ENCODE measurements around the gene INO80B. TPM values are rescaled to one million over a fixed set of nuclear protein-coding genes. Genes with fewer than 3 reads are reported as not detected.
"Not testable (repeated sequence)": the region's sequence is repeated elsewhere in the genome, so short reads cannot be mapped to it uniquely, and the experiment has no call there.

Gene INO80B
- polyA plus RNA-seq, 1 donor (not counting 4 experiments of a cell fraction or from before 2014, with no cell fraction given), result 18.8 TPM

DNA sequence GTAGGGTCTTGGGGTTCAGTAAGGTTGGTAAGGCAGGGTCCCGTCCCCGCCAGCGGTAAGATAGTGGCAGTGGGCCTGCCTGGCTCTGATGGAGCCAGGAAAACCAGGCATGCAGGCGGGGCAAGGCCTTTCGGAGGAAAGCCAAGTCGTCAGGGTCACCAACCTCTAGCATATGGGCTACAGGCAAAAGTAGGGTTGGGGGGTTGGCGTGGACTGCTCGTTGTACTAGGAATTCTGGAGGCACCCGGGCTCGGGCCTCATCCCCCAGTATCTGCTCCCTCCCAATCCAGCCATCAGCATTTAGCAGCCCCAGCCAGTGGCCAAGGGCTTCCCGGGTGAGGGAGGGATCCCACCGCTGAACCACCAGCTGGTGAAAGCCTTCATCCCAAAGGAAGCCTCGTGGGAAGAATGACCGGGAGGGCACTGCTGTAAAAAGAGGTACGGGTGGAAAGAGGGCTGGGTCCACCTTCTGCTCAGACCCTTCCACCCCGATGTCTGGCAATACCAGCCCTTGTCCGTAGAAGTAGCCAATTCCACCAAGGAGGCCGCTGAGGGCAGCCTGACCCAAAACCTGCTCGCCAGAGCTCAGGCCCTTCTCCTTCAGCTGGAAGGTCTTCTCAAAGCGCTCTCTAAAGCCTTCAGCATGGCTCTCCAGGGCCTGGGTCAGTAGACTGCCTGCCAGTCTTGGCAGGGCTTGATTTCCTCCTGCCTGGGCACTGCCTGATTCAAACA is 7.3 kb downstream of the INO80B start:
- H3K79me2 ChIP-seq (ENCODE audit: control insufficient read depth, insufficient read depth, low read length), result peaks cover 26% of the 10 kb centered on the region
- no peak overlapping the region for H3K4me2 ChIP-seq (ENCODE audit: control insufficient read depth, extremely low read depth, insufficient read depth, low read depth, low read length)
- no peak for TF ChIP-seq EZH2 (IDR thresholded peaks at IDR 0.05; ENCODE audit: low read length)
- H3K9me1 ChIP-seq (ENCODE audit: control insufficient read depth, extremely low read depth, insufficient read depth, low read length), result no peaks in the 10 kb centered on the region
- DNase-seq (ENCODE audit: low read depth, low spot score) (no peak), FAIRE-seq (no peak)
- H3K4me3 ChIP-seq (ENCODE audit: control insufficient read depth in 2 of 3, extremely low read depth in 1 of 3, insufficient read depth in 2 of 3, low read depth in 1 of 3, low read length in 3 of 3), result no peak overlapping the region
- no peak overlapping the region for H3K9ac ChIP-seq (ENCODE audit: control insufficient read depth, extremely low read depth, insufficient read depth, low read length)
- H2AFZ ChIP-seq (ENCODE audit: control insufficient read depth, low read length), result no peak overlapping the region
- peaks cover 12 to 25% of the 10 kb centered on the region in 2 experiments for H3K36me3 ChIP-seq (ENCODE audit: control insufficient read depth in 2 of 2, extremely low read depth in 1 of 2, insufficient read depth in 2 of 2, low read length in 2 of 2)
- H3K27me3 ChIP-seq (ENCODE audit: control insufficient read depth, extremely low read depth, insufficient read depth, low read length), result no peaks in the 10 kb centered on the region
- H3K4me1 ChIP-seq (ENCODE audit: control insufficient read depth, extremely low read depth, insufficient read depth, low read length), result no peaks in the 10 kb centered on the region
- dilution Hi-C loops (cut with MboI; ENCODE audit: extremely low pct_ligation_motif_present, low sequenced_read_pairs), result no loop called here
- no peaks in the 10 kb centered on the region for H3K9me3 ChIP-seq (ENCODE audit: control insufficient read depth, low read depth, low read length)
- no peak overlapping the region for H3K27ac ChIP-seq (ENCODE audit: control insufficient read depth, insufficient read depth, low read length)
- H4K20me1 ChIP-seq (ENCODE audit: control insufficient read depth, extremely low read depth, insufficient read depth, low read length), result no peaks in the 10 kb centered on the region

DNA sequence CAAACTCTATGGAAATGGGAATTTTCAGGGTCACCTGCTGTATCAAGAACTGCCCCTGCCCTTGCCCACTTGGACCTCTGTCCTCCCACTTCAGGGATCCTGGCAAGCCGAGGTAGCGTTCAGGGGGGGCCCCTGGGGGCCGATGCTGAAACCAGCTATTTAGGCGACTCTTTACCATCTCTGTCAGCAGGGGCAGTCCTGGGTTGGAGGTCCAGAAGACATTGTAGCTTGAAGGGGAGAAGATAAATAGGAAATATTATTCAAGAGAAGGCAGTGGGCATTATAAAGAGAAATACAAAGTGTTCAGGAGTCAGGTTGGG is 7.9 kb downstream of the INO80B start:
- Histone ChIP-seq H3K79me2 (ENCODE audit: control insufficient read depth, insufficient read depth, low read length) (peaks cover 26% of the 10 kb centered on the region), H3K9me3 (ENCODE audit: control insufficient read depth, low read depth, low read length) (no peaks in the 10 kb centered on the region), H3K4me3 (ENCODE audit: control insufficient read depth in 2 of 3, extremely low read depth in 1 of 3, insufficient read depth in 2 of 3, low read depth in 1 of 3, low read length in 3 of 3) (no peak overlapping the region), H4K20me1 (ENCODE audit: control insufficient read depth, extremely low read depth, insufficient read depth, low read length) (no peaks in the 10 kb centered on the region), H3K27me3 (ENCODE audit: control insufficient read depth, extremely low read depth, insufficient read depth, low read length) (no peaks in the 10 kb centered on the region), H3K4me2 (ENCODE audit: control insufficient read depth, extremely low read depth, insufficient read depth, low read depth, low read length) (no peak overlapping the region), H3K36me3 (ENCODE audit: control insufficient read depth in 2 of 2, extremely low read depth in 1 of 2, insufficient read depth in 2 of 2, low read length in 2 of 2) (peaks cover 12 to 25% of the 10 kb centered on the region in 2 experiments), H3K9ac (ENCODE audit: control insufficient read depth, extremely low read depth, insufficient read depth, low read length) (no peak overlapping the region), H2AFZ (ENCODE audit: control insufficient read depth, low read length) (no peak overlapping the region), H3K4me1 (ENCODE audit: control insufficient read depth, extremely low read depth, insufficient read depth, low read length) (no peaks in the 10 kb centered on the region), H3K27ac (ENCODE audit: control insufficient read depth, insufficient read depth, low read length) (no peak overlapping the region), H3K9me1 (ENCODE audit: control insufficient read depth, extremely low read depth, insufficient read depth, low read length) (no peaks in the 10 kb centered on the region)
- dilution Hi-C loops (cut with MboI; ENCODE audit: extremely low pct_ligation_motif_present, low sequenced_read_pairs), result no loop called here
- DNase-seq (ENCODE audit: low read depth, low spot score) (no peak), FAIRE-seq (no peak)
- TF ChIP-seq, protein P1, sequence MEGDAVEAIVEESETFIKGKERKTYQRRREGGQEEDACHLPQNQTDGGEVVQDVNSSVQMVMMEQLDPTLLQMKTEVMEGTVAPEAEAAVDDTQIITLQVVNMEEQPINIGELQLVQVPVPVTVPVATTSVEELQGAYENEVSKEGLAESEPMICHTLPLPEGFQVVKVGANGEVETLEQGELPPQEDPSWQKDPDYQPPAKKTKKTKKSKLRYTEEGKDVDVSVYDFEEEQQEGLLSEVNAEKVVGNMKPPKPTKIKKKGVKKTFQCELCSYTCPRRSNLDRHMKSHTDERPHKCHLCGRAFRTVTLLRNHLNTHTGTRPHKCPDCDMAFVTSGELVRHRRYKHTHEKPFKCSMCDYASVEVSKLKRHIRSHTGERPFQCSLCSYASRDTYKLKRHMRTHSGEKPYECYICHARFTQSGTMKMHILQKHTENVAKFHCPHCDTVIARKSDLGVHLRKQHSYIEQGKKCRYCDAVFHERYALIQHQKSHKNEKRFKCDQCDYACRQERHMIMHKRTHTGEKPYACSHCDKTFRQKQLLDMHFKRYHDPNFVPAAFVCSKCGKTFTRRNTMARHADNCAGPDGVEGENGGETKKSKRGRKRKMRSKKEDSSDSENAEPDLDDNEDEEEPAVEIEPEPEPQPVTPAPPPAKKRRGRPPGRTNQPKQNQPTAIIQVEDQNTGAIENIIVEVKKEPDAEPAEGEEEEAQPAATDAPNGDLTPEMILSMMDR (optimal IDR thresholded peaks at IDR 0.05 in 1 of 3, IDR thresholded peaks at IDR 0.05 in 1 of 3, conservative IDR thresholded peaks at IDR 0.05 in 1 of 3; ENCODE audit: extremely low read depth in 1 of 3, insufficient read depth in 2 of 3, low read length in 3 of 3), result no peak
- no peak for TF ChIP-seq EZH2 (IDR thresholded peaks at IDR 0.05; ENCODE audit: low read length)

DNA sequence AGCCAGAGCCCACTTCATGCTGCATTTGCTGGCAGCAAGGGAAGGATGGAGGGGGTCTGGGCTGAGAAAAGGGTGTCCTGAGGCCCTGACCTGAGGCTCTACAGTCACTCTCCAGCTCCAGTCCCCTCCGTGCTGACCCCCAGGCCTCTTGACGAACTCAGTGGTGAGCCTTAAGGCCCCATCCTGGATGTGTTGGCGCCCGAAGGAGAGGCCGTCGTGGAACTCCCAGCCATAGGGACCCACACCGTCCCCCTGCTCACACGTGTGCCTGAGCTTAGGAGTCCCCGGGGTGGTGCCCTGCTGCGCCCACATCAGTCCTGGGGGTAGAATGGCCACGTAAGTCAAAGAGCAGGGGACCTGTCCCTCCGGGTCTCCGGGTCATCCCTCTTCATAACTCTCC is 9.5 kb downstream of the INO80B start:
- Histone ChIP-seq H3K79me2 (ENCODE audit: control insufficient read depth, insufficient read depth, low read length) (peaks cover 24% of the 10 kb centered on the region), H3K4me3 (ENCODE audit: control insufficient read depth in 2 of 3, extremely low read depth in 1 of 3, insufficient read depth in 2 of 3, low read depth in 1 of 3, low read length in 3 of 3) (peak overlapping the region; percentile 89 to 96 (median 91)), H3K9ac (ENCODE audit: control insufficient read depth, extremely low read depth, insufficient read depth, low read length) (peak overlapping the region; percentile 89), H3K36me3 (ENCODE audit: control insufficient read depth in 2 of 2, extremely low read depth in 1 of 2, insufficient read depth in 2 of 2, low read length in 2 of 2) (peaks cover 12 to 25% of the 10 kb centered on the region in 2 experiments), H2AFZ (ENCODE audit: control insufficient read depth, low read length) (peak overlapping the region; percentile 12), H3K27ac (ENCODE audit: control insufficient read depth, insufficient read depth, low read length) (peak overlapping the region; percentile 87), H3K27me3 (ENCODE audit: control insufficient read depth, extremely low read depth, insufficient read depth, low read length) (no peaks in the 10 kb centered on the region), H3K9me1 (ENCODE audit: control insufficient read depth, extremely low read depth, insufficient read depth, low read length) (no peaks in the 10 kb centered on the region), H3K4me1 (ENCODE audit: control insufficient read depth, extremely low read depth, insufficient read depth, low read length) (no peaks in the 10 kb centered on the region), H4K20me1 (ENCODE audit: control insufficient read depth, extremely low read depth, insufficient read depth, low read length) (no peaks in the 10 kb centered on the region), H3K4me2 (ENCODE audit: control insufficient read depth, extremely low read depth, insufficient read depth, low read depth, low read length) (peak overlapping the region; percentile 95), H3K9me3 (ENCODE audit: control insufficient read depth, low read depth, low read length) (no peaks in the 10 kb centered on the region)
- dilution Hi-C loops (cut with MboI; ENCODE audit: extremely low pct_ligation_motif_present, low sequenced_read_pairs), result no loop called here
- FAIRE-seq (no peak), DNase-seq (ENCODE audit: low read depth, low spot score) (no peak)
- TF ChIP-seq, protein P1 (optimal IDR thresholded peaks at IDR 0.05 in 1 of 3, IDR thresholded peaks at IDR 0.05 in 1 of 3, conservative IDR thresholded peaks at IDR 0.05 in 1 of 3; ENCODE audit: extremely low read depth in 1 of 3, insufficient read depth in 2 of 3, low read length in 3 of 3), result no peak
- TF ChIP-seq EZH2 (IDR thresholded peaks at IDR 0.05; ENCODE audit: low read length), result no peak

DNA sequence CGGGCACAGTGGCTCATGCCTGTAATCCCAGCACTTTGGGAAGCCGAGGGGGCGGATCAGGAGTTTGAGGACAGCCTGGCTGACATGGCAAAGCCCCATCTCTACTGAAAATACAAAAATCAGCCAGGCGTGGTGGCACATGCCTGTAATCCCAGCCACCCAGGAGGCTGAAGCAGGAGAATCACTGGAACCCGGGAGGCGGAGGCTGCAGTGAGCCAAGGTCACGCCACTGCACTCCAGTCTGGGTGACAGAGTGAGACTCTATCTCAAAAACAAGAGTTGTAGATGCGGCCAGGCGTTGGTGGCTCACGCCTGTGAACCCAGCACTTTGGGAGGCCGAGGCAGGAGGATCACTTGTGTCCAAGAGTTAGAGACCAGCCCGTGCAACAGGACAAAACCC is 15.9 kb downstream of the INO80B start:
- H3K27me3 ChIP-seq (ENCODE audit: control insufficient read depth, extremely low read depth, insufficient read depth, low read length); dilution Hi-C loops (cut with MboI; ENCODE audit: extremely low pct_ligation_motif_present, low sequenced_read_pairs); H3K9me1 ChIP-seq (ENCODE audit: control insufficient read depth, extremely low read depth, insufficient read depth, low read length); DNase-seq (ENCODE audit: low read depth, low spot score); H3K9me3 ChIP-seq (ENCODE audit: control insufficient read depth, low read depth, low read length); FAIRE-seq; H4K20me1 ChIP-seq (ENCODE audit: control insufficient read depth, extremely low read depth, insufficient read depth, low read length); H3K4me2 ChIP-seq (ENCODE audit: control insufficient read depth, extremely low read depth, insufficient read depth, low read depth, low read length); H2AFZ ChIP-seq (ENCODE audit: control insufficient read depth, low read length); H3K27ac ChIP-seq (ENCODE audit: control insufficient read depth, insufficient read depth, low read length); H3K4me3 ChIP-seq (ENCODE audit: control insufficient read depth in 2 of 3, extremely low read depth in 1 of 3, insufficient read depth in 2 of 3, low read depth in 1 of 3, low read length in 3 of 3); H3K9ac ChIP-seq (ENCODE audit: control insufficient read depth, extremely low read depth, insufficient read depth, low read length); H3K4me1 ChIP-seq (ENCODE audit: control insufficient read depth, extremely low read depth, insufficient read depth, low read length); H3K79me2 ChIP-seq (ENCODE audit: control insufficient read depth, insufficient read depth, low read length): not testable (repeated sequence)
- peaks cover 11 to 12% of the 10 kb centered on the region in 2 experiments for H3K36me3 ChIP-seq (ENCODE audit: control insufficient read depth in 2 of 2, extremely low read depth in 1 of 2, insufficient read depth in 2 of 2, low read length in 2 of 2)

Measured in keratinocyte (primary cell).